Type B pancreatic cell (in vitro differentiated cells): ENCODE results near the gene CCR7. TPM values are rescaled to one million over a fixed set of nuclear protein-coding genes. Genes with fewer than 3 reads are reported as not detected.

Experiments
- DNase-seq: peaks from one replicate; pipeline ENCODE4 v3.0.0; 2021; ENCODE audit warnings: mixed read lengths; ENCODE audit not compliant: unreplicated experiment; ENCODE audit errors: extremely low spot score
- H3K27ac Mint-ChIP-seq: 2 replicates; pipeline ENCODE4 v1.8.0; 2021; ENCODE audit warnings: mild to moderate bottlenecking, mixed read lengths
- H3K27me3 Mint-ChIP-seq: 2 replicates; pipeline ENCODE4 v1.8.0; 2021; ENCODE audit warnings: mixed read lengths
- H3K36me3 Mint-ChIP-seq: 2 replicates; pipeline ENCODE4 v1.8.0; 2021; ENCODE audit warnings: mixed read lengths
- H3K4me1 Mint-ChIP-seq: one replicate; pipeline ENCODE4 v1.8.0; 2021; ENCODE audit warnings: mixed read lengths; ENCODE audit not compliant: unreplicated experiment
- H3K4me3 Mint-ChIP-seq: 2 replicates; pipeline ENCODE4 v1.8.0; 2021; ENCODE audit warnings: mild to moderate bottlenecking, mixed read lengths
- H3K9me3 Mint-ChIP-seq: 2 replicates; pipeline ENCODE4 v1.8.0; 2021; ENCODE audit warnings: mixed read lengths
- CTCF ChIP-seq: fragments of 200-600 bp; sonication (generic); conservative IDR thresholded peaks from 2 replicates; pipeline ENCODE4 v1.5.0; 2021; ENCODE audit warnings: antibody characterized with exemption, mild to moderate bottlenecking
- total RNA-seq: library from RNA; stranded (reverse); gene quantifications from 2 replicates; pipeline ENCODE4 v1.2.1, GENCODE V29; 2021; ENCODE audit warnings: low replicate concordance

CCR7 gene
- total RNA-seq, 1 donor from 2014 or later: not detected

- Mint-ChIP-seq H3K27ac (no peak overlapping the region), H3K27me3 (peaks cover 11% of the 10 kb centered on the region), H3K36me3 (no peaks in the 10 kb centered on the region), H3K4me1 (peaks cover 44% of the 10 kb centered on the region), H3K4me3 (no peak overlapping the region), H3K9me3 (no peaks in the 10 kb centered on the region)
- no peak for TF ChIP-seq CTCF
- no peak for DNase-seq
Measured at GRCh38 chr17:40538019-40538935, 27.0 kb downstream of the CCR7 start.

GRCh38 chr17:40536295-40537171 lies 28.7 kb downstream of the CCR7 start:
- peaks cover 47% of the 10 kb centered on the region for H3K4me1 Mint-ChIP-seq
- H3K36me3 Mint-ChIP-seq: no peaks in the 10 kb centered on the region
- H3K27ac Mint-ChIP-seq: no peak overlapping the region
- no peak for TF ChIP-seq CTCF
- no peaks in the 10 kb centered on the region for H3K9me3 Mint-ChIP-seq
- peaks cover 12% of the 10 kb centered on the region for H3K27me3 Mint-ChIP-seq
- H3K4me3 Mint-ChIP-seq: no peak overlapping the region
- no peak for DNase-seq

- Mint-ChIP-seq H3K4me1 (peaks cover 42% of the 10 kb centered on the region), H3K27me3 (peaks cover 12% of the 10 kb centered on the region), H3K27ac (no peak overlapping the region), H3K9me3 (no peaks in the 10 kb centered on the region), H3K36me3 (no peaks in the 10 kb centered on the region), H3K4me3 (no peak overlapping the region)
- DNase-seq: no peak
- no peak for TF ChIP-seq CTCF
Measured at GRCh38 chr17:40535924-40536294, 29.4 kb downstream of the CCR7 start.

- no peak for DNase-seq
- TF ChIP-seq CTCF: no peak
- Mint-ChIP-seq H3K27ac (no peak overlapping the region), H3K9me3 (no peaks in the 10 kb centered on the region), H3K27me3 (peaks cover 12% of the 10 kb centered on the region), H3K4me1 (peaks cover 42% of the 10 kb centered on the region), H3K36me3 (no peaks in the 10 kb centered on the region), H3K4me3 (no peak overlapping the region)
Measured at GRCh38 chr17:40535438-40535837, 29.8 kb downstream of the CCR7 start.

- H3K9me3 Mint-ChIP-seq: no peaks in the 10 kb centered on the region
- peak overlapping the region; percentile 84 for H3K27ac Mint-ChIP-seq
- H3K4me3 Mint-ChIP-seq: no peak overlapping the region
- DNase-seq: no peak
- peaks cover 42% of the 10 kb centered on the region for H3K4me1 Mint-ChIP-seq
- H3K27me3 Mint-ChIP-seq: peaks cover 12% of the 10 kb centered on the region
- no peak for TF ChIP-seq CTCF
- H3K36me3 Mint-ChIP-seq: no peaks in the 10 kb centered on the region
Measured at GRCh38 chr17:40534371-40535189, 30.7 kb downstream of the CCR7 start.
